ENCODE measurements around the gene CEACAM8.
"Not testable (repeated sequence)": the region's sequence is repeated elsewhere in the genome, so short reads cannot be mapped to it uniquely, and the experiment has no call there.

The CEACAM8 gene

DNA sequence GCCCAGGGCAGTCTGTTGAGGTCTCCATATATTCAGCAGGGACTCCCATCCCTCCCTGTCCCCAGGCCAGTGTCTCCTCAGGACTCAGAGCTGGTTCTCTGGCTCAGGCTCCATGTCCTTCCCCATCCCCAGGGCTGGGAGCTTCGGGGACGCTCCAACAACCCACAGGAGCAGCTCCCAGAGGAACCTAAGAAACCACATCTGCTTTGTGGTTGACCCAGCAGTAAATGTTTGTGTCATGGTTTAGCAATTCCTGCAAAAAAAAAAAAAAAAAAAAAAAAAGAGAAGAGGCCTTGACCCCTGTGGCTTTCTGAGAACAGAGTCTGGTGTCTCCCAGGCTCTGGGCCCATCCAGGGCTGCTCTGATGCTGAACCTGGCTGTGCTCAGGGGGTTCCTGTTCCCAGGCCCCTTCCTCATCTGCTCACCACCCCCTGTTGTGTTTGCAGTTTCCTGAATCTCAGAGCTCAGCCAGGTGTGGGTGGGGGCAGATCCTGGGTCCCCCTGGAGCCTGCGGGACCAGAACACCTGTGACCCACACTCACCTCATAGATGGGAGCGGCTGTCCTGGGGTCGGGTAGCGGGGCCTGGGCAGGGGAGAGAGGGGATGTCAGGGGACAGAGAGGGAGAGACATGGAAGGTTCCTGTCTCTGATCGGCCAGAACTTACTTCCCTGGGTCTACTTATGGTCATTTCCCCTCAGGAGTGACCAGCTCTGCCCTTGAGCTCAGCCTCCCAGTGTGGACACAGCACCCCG lies 41.3 kb downstream of the CEACAM8 start:
- Histone ChIP-seq H3K9me3 (ENCODE audit: insufficient read depth, low read depth, low read length) (peaks cover 13% of the 10 kb centered on the region; the same call in 1 of the 2 replicates), H3K27ac (ENCODE audit: low read depth, low read length) (no peak overlapping the region), H3K27me3 (ENCODE audit: insufficient read depth, low read length) (no peaks in the 10 kb centered on the region), H3K4me3 (ENCODE audit: low read length) (no peak overlapping the region), H3K9ac (ENCODE audit: low read depth, low read length) (no peak overlapping the region), H3K4me1 (ENCODE audit: insufficient read depth, low read length) (peaks cover 18% of the 10 kb centered on the region; the same call in 1 of the 2 replicates), H3K36me3 (ENCODE audit: insufficient read depth, low read length) (no peaks in the 10 kb centered on the region)
- WGBS, result 89% methylated on average over 8 of the region's 8 CpGs

GRCh38 chr19:42552086-42553065 lies 42.3 kb downstream of the CEACAM8 start:
- H3K27ac ChIP-seq (ENCODE audit: low read depth, low read length), result no peak overlapping the region
- H3K4me3 ChIP-seq (ENCODE audit: low read length), result no peak overlapping the region
- no peak overlapping the region for H3K9ac ChIP-seq (ENCODE audit: low read depth, low read length)
- WGBS, result 93% methylated on average over 8 of the region's 8 CpGs
- H3K27me3 ChIP-seq (ENCODE audit: insufficient read depth, low read length), result no peaks in the 10 kb centered on the region
- H3K36me3 ChIP-seq (ENCODE audit: insufficient read depth, low read length), result no peaks in the 10 kb centered on the region
- peaks cover 13% of the 10 kb centered on the region; the same call in 1 of the 2 replicates for H3K9me3 ChIP-seq (ENCODE audit: insufficient read depth, low read depth, low read length)
- H3K4me1 ChIP-seq (ENCODE audit: insufficient read depth, low read length), result peaks cover 15% of the 10 kb centered on the region; the same call in 1 of the 2 replicates

GRCh38 chr19:42550521-42550920 lies 44.2 kb downstream of the CEACAM8 start:
- not testable (repeated sequence) for H3K4me3 ChIP-seq (ENCODE audit: low read length)

GRCh38 chr19:42549067-42549466 lies 45.7 kb downstream of the CEACAM8 start:
- WGBS, result 92% methylated on average over 1 of the region's 1 CpG
- H3K4me1 ChIP-seq (ENCODE audit: insufficient read depth, low read length); H3K9ac ChIP-seq (ENCODE audit: low read depth, low read length); H3K36me3 ChIP-seq (ENCODE audit: insufficient read depth, low read length); H3K27me3 ChIP-seq (ENCODE audit: insufficient read depth, low read length); H3K4me3 ChIP-seq (ENCODE audit: low read length); H3K27ac ChIP-seq (ENCODE audit: low read depth, low read length): not testable (repeated sequence)
- H3K9me3 ChIP-seq (ENCODE audit: insufficient read depth, low read depth, low read length), result peaks cover 13% of the 10 kb centered on the region; the same call in 1 of the 2 replicates

More at GRCh38 chr19:42550521-42550920, 44.2 kb downstream of the CEACAM8 start:
- peaks cover 13% of the 10 kb centered on the region; the same call in 1 of the 2 replicates for H3K9me3 ChIP-seq (ENCODE audit: insufficient read depth, low read depth, low read length)
- H3K36me3 ChIP-seq (ENCODE audit: insufficient read depth, low read length); H3K27ac ChIP-seq (ENCODE audit: low read depth, low read length); H3K4me1 ChIP-seq (ENCODE audit: insufficient read depth, low read length); H3K9ac ChIP-seq (ENCODE audit: low read depth, low read length); H3K27me3 ChIP-seq (ENCODE audit: insufficient read depth, low read length): not testable (repeated sequence)
- WGBS, result 93% methylated on average over 6 of the region's 6 CpGs

DNA sequence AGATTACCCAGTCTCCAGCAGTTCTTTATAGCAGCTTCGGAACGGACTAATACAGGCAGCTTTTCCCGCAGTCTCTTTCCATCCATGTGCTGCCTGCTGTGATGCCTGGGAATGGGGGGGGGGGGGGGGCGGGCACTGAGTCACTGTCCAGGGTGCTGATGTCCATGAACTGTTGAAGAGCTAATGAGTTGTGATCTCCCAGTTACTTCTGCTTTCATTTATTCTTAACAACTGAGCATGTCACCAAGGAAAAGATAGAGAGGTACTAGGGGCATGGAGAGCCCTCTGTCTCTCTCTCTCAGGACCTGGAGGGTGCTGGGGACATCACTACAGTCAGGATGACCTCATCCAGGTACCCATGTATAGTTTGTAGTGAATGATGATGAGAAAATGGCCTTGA lies 46.2 kb downstream of the CEACAM8 start:
- H3K4me1 ChIP-seq (ENCODE audit: insufficient read depth, low read length), result 0 out of 2 replicates have a peak, but pooled peaks cover 4% of the 10 kb centered on the region
- H3K4me3 ChIP-seq (ENCODE audit: low read length), result no peak overlapping the region
- no peaks in the 10 kb centered on the region; the same call in 1 of the 2 replicates for H3K27me3 ChIP-seq (ENCODE audit: insufficient read depth, low read length)
- no peak overlapping the region for H3K27ac ChIP-seq (ENCODE audit: low read depth, low read length)
- H3K9ac ChIP-seq (ENCODE audit: low read depth, low read length), result no peak overlapping the region
- peaks cover 13% of the 10 kb centered on the region; the same call in 1 of the 2 replicates for H3K9me3 ChIP-seq (ENCODE audit: insufficient read depth, low read depth, low read length)
- WGBS, result 70% methylated on average over 3 of the region's 4 CpGs
- H3K36me3 ChIP-seq (ENCODE audit: insufficient read depth, low read length), result no peaks in the 10 kb centered on the region

- Histone ChIP-seq H3K27me3 (ENCODE audit: insufficient read depth, low read length) (no peaks in the 10 kb centered on the region; the same call in 1 of the 2 replicates), H3K36me3 (ENCODE audit: insufficient read depth, low read length) (no peaks in the 10 kb centered on the region), H3K9ac (ENCODE audit: low read depth, low read length) (no peak overlapping the region), H3K4me3 (ENCODE audit: low read length) (no peak overlapping the region), H3K27ac (ENCODE audit: low read depth, low read length) (no peak overlapping the region), H3K9me3 (ENCODE audit: insufficient read depth, low read depth, low read length) (peaks cover 13% of the 10 kb centered on the region; the same call in 1 of the 2 replicates), H3K4me1 (ENCODE audit: insufficient read depth, low read length) (0 out of 2 replicates have a peak, but pooled peaks cover under 1% of the 10 kb centered on the region)
- 81% methylated on average over 2 of the region's 2 CpGs for WGBS
These were observed 46.8 kb downstream of the CEACAM8 start for GRCh38 chr19:42547929-42548328.

- WGBS, result 88% methylated on average over 4 of the region's 4 CpGs
- Histone ChIP-seq H3K4me1 (ENCODE audit: insufficient read depth, low read length) (no peaks in the 10 kb centered on the region), H3K9ac (ENCODE audit: low read depth, low read length) (no peak overlapping the region), H3K27me3 (ENCODE audit: insufficient read depth, low read length) (no peaks in the 10 kb centered on the region; the same call in 1 of the 2 replicates), H3K36me3 (ENCODE audit: insufficient read depth, low read length) (no peaks in the 10 kb centered on the region), H3K27ac (ENCODE audit: low read depth, low read length) (no peak overlapping the region), H3K9me3 (ENCODE audit: insufficient read depth, low read depth, low read length) (peaks cover 13% of the 10 kb centered on the region; the same call in 1 of the 2 replicates), H3K4me3 (ENCODE audit: low read length) (no peak overlapping the region)
These were observed 47.8 kb downstream of the CEACAM8 start for GRCh38 chr19:42546831-42547500.

DNA sequence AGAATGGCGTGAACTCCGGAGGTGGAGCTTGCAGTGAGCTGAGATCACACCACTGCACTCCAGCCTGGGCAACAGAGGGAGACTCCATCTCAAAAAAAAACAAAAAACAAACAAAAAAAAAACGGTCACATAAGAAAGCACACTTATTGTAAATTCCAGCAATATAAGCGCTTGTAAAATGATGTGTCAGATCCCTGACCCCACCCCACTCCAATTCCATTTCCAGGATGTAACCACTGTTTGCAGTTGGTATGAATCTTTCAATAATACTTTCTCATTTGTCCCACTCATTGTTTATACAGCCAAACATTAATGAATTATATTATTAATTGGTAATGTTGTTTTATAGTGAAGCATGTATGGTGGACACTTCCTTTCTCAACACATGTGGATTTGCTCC lies 50.6 kb downstream of the CEACAM8 start:
- Histone ChIP-seq H3K36me3 (ENCODE audit: insufficient read depth, low read length) (no peaks in the 10 kb centered on the region), H3K27ac (ENCODE audit: low read depth, low read length) (no peak overlapping the region), H3K9me3 (ENCODE audit: insufficient read depth, low read depth, low read length) (peaks cover 6% of the 10 kb centered on the region; the same call in 1 of the 2 replicates), H3K27me3 (ENCODE audit: insufficient read depth, low read length) (no peaks in the 10 kb centered on the region; the same call in 1 of the 2 replicates), H3K9ac (ENCODE audit: low read depth, low read length) (no peak overlapping the region), H3K4me3 (ENCODE audit: low read length) (no peak overlapping the region), H3K4me1 (ENCODE audit: insufficient read depth, low read length) (peaks cover 10% of the 10 kb centered on the region)
- WGBS, result 94% methylated on average over 4 of the region's 4 CpGs

- H3K36me3 ChIP-seq (ENCODE audit: insufficient read depth, low read length), result no peaks in the 10 kb centered on the region
- H3K4me1 ChIP-seq (ENCODE audit: insufficient read depth, low read length), result peaks cover 10% of the 10 kb centered on the region
- H3K27ac ChIP-seq (ENCODE audit: low read depth, low read length), result no peak overlapping the region
- H3K4me3 ChIP-seq (ENCODE audit: low read length), result no peak overlapping the region
- no peak overlapping the region for H3K9ac ChIP-seq (ENCODE audit: low read depth, low read length)
- H3K9me3 ChIP-seq (ENCODE audit: insufficient read depth, low read depth, low read length), result no peaks in the 10 kb centered on the region
- H3K27me3 ChIP-seq (ENCODE audit: insufficient read depth, low read length), result no peaks in the 10 kb centered on the region; the same call in 1 of the 2 replicates
- 94% methylated on average over 2 of the region's 2 CpGs for WGBS
These were observed 51.9 kb downstream of the CEACAM8 start for GRCh38 chr19:42542791-42543190.

DNA sequence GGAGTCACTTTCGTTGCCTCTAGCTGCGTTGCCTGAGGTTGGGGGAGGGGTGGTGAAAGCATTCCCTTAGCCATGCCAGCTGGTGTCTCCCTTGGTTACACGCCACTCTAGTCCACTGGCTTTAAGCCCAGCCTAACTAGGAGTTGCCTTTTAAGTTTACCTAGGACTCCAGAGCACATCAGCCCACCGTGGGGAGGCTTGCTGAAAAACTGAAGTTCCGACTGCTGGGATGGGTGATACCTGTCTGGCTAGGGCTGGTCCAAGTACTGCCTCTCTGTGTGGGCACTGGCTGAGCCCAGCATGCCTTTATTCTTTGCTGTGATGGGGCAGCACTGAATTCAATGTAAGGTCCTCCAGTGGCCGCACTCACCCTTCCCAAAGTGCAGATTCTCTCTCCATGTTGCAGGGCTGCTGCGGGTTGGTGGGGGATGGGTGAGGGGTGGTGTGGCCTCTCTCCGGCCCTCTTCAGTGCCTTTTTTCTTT lies 54.6 kb downstream of the CEACAM8 start:
- H3K9me3 ChIP-seq (ENCODE audit: insufficient read depth, low read depth, low read length), result no peaks in the 10 kb centered on the region
- H3K4me3 ChIP-seq (ENCODE audit: low read length), result no peak overlapping the region
- 62% methylated on average over 6 of the region's 8 CpGs for WGBS
- H3K4me1 ChIP-seq (ENCODE audit: insufficient read depth, low read length), result peaks cover 10% of the 10 kb centered on the region
- no peak overlapping the region for H3K27ac ChIP-seq (ENCODE audit: low read depth, low read length)
- no peaks in the 10 kb centered on the region; the same call in 1 of the 2 replicates for H3K27me3 ChIP-seq (ENCODE audit: insufficient read depth, low read length)
- no peaks in the 10 kb centered on the region for H3K36me3 ChIP-seq (ENCODE audit: insufficient read depth, low read length)
- H3K9ac ChIP-seq (ENCODE audit: low read depth, low read length), result no peak overlapping the region

Measured in HUES64 (cell line).